Cortex of kidney (tissue), 1 donor: ENCODE measurements around the gene SPOP.
"Not testable (repeated sequence)": the region's sequence is repeated elsewhere in the genome, so short reads cannot be mapped to it uniquely, and the experiment has no call there.

ENCODE experiments used
- DNase-seq: peaks from one replicate; lab custom pipeline; 2025; lab: John Stamatoyannopoulos, UW

SPOP gene

DNA sequence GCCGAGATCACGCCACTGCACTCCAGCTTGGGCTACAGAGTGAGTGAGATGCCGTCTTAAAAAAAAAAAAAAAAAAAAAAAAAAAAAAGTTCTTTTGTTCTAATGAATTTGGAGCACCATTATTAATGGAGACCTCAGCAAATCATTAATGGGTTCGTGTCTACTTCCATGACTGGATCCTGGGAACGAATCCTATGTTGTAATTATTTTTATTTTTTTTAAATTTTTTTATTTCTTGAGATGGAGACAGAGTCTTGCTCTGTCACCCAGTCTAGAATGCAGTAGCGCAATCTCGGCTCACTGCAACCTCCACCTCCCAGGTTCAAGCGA, 30.7 kb downstream of the SPOP start:
- DNase-seq: no peak

GRCh38 chr17:49646391-49647255, 31.3 kb downstream of the SPOP start:
- no peak for DNase-seq

GRCh38 chr17:49646056-49646390, 31.9 kb downstream of the SPOP start:
- DNase-seq: not testable (repeated sequence)

- DNase-seq: no peak
These were observed 32.2 kb downstream of the SPOP start for GRCh38 chr17:49645654-49646053.

GRCh38 chr17:49640556-49640955, 37.3 kb downstream of the SPOP start:
- no peak for DNase-seq

DNA sequence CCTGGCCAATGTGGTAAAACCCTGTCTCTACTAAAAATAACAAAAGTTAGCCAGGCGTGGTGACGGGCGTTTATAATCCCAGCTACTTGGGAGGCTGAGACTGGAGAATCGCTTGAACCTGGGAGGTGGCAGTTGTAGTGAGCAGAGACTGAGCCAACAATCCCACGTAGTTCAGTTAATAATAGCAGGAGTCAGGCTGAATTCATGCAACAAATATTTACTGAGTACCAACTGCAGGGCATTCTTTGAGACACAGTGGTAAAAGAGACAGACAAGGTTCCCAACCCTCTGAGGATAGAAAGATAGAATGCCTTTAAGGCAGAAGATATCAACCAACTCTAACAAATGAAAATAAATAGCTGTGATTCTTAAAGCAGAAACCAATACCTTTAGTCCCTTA, 39.1 kb downstream of the SPOP start:
- DNase-seq: no peak

- DNase-seq: no peak
These were observed 40.2 kb downstream of the SPOP start for GRCh38 chr17:49637739-49638138.

GRCh38 chr17:49637050-49637449, 40.8 kb downstream of the SPOP start:
- DNase-seq: no peak

DNA sequence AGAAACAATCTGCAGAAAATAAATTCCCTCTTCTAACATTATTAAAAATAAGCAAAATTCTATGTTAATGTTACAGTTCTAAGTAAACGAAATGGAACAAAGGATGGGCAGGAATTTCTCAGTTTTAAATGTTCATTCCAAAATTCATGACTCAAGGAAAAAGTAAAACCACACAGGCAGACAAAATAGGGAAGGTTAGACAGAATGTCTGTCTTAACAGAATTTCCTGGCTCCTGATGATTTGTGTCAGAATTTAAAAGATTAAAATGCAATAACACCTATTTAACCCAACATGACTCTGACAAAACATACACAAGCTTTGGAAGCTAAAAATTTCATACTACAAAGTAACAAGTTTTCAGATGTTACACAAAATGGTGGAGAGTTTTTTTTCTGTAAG, 42.8 kb downstream of the SPOP start:
- DNase-seq: no peak

DNA sequence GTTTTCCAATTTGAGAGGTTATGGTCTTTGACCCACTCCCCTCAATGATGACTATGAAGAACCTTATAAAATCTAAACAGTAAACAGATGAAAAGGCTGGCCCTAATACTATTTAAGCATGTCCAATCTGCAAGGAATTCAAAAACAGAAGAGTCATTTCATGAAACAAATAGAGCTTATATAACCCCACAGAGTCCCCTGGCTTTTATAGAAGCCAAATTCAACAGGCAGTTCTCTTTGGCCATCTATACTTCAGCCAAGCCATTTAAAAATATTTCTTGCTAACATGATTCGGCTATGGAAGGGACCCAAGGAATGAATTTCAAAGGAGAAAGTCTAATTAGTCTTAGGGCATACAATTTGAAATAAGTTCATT, 43.4 kb downstream of the SPOP start:
- DNase-seq: no peak

DNA sequence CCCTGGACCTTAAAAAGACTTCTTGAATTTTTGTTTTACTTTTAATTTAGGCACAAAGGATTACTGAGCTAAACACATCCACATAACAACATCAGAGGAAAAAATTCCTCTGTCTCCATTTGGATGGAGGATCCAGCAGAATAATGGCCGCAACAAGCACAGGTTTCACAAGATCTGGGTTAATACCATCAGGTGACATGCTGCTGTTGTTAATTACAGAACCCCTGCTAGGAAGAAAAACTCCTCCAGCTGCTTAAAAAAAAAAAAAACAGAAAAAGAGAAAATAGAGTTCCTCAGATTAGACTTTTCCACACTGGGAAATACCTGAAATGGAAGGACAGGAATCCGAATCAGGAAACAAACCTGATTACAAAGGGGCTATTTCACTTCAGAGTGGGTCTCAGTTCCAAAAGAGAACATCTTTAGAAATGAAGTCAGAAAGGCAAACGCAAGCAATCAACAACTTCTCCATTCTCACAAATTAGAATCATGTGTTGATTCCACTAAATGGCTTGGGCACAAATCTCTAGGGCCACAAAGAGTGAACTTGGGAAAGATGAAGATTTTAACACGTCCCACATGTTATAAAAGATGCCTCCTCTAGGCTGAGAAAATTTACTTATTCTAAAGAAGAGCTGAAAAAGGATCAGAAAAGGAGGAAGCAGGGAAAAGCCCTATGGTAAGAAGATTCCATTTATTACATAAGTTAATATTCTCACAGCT, 44.0 kb downstream of the SPOP start:
- DNase-seq: no peak

- DNase-seq: no peak
These were observed 44.6 kb downstream of the SPOP start for GRCh38 chr17:49633250-49633649.

- no peak for DNase-seq
These were observed 45.7 kb downstream of the SPOP start for GRCh38 chr17:49632201-49632600.

DNA sequence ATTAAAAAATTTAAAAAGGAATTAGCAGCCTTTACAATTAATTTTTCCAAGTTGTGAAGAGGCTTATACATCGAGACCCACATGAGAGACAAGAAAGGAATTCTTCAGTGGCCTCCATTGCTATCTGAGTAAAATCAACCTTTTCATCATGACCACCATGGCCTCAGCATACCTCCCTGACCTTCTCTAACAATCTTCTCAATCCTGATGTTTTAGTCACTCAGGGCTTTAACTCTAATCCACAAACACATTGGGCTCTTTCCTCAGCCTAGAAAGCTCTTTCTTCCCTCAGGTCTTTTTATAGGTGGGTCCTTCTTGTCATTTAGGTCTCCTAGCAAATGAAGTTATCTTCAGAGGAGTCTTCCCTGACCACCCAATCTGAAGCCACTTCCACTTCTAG, 46.4 kb downstream of the SPOP start:
- DNase-seq: no peak

DNA sequence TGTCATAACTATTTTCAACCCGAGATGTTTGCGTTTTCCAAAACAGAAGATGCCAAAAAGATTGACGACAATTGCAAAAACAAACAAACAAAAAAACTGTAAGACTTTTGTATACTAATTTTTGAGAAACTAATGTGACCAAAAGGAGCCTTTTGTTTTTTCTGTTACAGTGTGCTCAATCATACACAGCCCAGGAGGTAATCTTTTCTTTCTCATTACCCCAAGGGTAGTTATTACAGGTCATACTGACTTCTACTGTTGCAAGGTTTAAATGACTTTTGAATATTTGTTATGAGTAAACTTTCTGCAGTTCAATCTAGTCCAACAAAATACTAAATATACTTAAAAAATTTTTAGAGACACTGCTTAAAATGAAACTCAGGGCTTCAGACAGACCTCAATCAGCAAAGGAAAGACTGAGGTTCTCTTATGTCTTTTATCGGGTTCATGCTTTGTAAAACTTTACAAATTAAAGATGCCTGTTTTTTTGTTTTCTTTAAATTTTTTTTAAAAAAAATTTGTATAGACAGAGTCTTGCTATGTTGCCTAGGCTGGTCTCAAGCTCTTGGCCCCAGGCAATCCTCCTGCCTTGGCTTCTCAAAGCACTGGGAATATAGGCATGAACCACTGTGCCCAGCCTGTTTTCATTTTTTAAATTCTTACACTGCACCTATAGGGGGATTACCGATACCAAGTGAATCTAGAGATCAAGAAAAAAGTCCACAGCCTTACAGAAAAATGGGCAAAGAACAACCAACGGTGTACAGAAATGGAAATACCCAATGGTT, 47.6 kb downstream of the SPOP start:
- DNase-seq: no peak

- DNase-seq: no peak
These were observed 48.5 kb downstream of the SPOP start for GRCh38 chr17:49629447-49629846.

GRCh38 chr17:49624896-49625295, 53.0 kb downstream of the SPOP start:
- no peak for DNase-seq

DNA sequence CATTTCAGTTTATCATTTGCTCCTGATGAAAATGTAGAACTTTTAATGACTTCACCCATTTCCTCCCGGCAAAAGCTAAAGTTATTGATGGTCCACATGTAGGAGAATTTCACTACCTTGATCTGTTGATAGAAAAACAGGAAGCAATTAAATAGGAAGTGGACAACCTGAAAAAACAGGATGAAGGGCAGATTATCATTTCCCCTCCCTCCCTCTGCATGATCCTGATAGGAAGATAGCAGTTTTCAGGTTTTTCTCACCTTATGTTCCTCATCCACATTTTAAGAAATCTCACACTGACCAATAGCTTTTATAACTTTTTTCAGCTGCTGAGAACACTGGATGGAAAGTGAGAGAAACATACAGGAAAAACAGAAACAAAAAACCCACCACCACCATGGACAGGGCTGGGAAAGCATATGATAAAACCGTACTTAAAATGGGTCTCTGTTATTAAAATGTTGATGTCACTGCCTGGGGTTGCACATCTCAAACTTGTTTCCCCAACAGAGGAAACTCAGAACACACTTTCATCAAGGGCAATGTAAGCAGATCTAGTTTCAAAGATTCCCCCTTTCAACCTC, 55.9 kb downstream of the SPOP start:
- no peak for DNase-seq

GRCh38 chr17:49621420-49621819, 56.5 kb downstream of the SPOP start:
- no peak for DNase-seq

DNA sequence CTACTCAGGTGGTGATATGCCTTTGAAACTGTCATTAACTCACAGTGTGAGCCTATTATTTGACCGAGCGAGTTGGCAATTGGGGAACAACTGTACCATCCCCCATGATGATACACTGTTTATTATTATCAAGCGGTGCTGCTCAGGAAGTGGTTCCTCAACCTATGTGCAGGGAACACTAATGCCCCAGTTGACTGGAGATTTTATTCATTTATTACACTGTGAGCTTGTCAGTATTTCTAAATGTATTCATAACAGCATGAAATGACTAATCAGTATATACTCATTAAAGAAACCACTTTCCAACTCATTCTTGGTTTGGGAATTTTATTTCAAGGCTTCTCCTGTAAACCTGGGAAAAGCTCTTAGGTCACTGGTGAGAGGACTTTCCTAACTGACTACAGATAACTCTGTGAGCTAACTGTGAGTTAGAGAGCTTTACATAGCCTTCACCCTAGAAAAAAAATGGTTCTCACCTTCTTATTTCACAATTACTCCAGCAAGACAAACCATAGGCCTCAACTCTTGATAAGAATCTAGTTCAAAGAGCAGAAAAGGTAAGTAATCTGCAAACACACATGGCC, 59.8 kb downstream of the SPOP start:
- no peak for DNase-seq

DNA sequence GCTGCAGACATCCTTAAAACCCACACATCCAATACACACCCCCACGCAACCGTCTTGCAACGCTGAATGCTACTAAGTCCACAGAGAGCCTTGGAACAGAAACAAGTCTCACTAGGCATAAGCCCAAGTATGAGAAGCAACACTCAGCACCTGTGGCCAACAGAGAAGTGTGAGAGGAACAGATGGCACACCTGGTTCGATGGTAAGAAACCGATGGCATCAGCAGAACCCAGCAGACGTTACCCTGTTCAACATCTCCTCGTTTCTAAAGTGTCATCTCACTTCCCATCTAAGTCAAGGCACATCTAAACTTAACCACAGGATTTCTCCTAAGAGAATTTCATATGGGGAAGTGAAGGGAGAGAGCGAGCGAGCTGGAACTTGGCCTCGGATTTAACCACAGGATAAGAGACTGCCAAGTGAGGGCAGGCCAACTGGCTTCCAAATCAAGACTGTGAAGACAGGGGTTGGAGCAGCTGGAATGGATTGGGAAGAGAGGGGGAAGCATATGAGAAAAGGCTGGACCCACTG, 61.2 kb downstream of the SPOP start:
- DNase-seq: no peak

DNA sequence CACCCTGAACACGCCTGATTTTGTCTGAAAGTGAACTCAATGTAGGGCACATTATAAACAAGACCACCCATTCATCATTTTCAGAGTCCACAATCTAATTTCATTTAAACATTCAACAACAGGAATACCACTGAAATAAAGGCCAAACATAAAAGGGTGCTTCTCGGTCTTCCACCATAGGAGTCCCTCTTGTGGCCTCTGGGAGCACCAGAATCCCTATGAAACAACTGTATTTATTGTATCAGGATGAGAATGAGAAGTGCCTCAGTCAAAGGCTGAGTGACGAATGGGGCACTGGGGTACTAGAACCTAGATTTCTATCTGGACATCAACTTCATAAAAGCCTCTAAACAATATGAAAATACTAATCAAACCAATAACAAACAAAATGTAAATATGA, 61.8 kb downstream of the SPOP start:
- DNase-seq: no peak
